HG03342 (cell line): Measurements from ENCODE around the gene MCC.
A peak's percentile ranks its signal among the peaks of the same experiment; 100 is the strongest.

Experiments used
- ATAC-seq: cut with Tn5 transposase; IDR thresholded peaks from one replicate; pipeline ENCODE4 v1.9.1; 2021; ENCODE audit warnings: mild to moderate bottlenecking, moderate library complexity; ENCODE audit not compliant: unreplicated experiment

The MCC gene

DNA sequence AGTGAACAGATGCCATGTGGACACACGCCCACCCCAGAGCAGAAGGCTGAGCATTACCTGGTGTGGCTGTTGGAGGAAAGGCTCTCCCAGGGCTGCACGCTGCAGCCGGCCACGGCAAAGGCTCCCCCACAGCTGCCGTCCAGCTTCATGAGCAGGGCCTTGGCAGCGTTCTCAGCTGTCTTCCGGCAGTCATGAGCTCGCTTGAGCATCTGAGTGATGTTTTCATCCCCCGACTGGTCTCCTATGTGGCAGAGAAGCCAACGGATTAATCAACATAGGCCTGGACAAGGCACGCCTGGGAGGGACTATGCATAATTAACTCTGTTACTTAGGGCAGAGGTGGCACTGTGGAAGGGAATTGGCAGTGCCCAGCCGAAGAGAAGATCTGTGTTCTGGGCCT, 424.3 kb downstream of the MCC start:
- ATAC-seq, result no peak

DNA sequence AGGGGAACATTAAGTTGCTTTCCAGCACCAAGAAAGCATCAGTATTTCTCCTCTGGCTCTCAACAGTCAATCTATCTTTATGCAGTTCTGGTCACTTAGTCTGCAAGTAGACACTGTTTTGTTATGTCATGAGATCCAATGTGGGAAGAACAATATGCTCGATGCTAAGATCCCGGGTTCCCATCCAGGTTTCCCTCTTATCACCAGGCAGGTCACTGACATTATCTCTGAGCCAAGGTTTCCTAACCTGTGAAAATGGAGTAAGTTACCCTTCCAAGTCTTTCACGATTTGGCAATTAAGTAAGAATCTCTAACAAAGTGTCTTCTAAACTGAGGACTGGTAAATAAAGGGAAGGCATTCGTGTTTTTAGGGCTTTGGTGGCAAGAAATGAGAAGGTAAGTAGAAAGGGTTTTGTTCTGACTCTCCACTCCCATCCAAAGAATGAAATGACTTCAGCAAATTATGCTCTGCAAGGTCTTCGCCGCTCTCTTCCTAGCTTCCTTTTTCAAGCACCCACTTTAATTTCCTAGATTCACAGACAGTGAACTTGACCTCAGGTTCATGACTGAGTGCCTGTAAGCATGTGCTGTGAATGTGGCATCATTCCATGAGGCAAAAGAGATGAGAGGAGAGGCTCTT, 425.3 kb downstream of the MCC start:
- no peak for ATAC-seq

DNA sequence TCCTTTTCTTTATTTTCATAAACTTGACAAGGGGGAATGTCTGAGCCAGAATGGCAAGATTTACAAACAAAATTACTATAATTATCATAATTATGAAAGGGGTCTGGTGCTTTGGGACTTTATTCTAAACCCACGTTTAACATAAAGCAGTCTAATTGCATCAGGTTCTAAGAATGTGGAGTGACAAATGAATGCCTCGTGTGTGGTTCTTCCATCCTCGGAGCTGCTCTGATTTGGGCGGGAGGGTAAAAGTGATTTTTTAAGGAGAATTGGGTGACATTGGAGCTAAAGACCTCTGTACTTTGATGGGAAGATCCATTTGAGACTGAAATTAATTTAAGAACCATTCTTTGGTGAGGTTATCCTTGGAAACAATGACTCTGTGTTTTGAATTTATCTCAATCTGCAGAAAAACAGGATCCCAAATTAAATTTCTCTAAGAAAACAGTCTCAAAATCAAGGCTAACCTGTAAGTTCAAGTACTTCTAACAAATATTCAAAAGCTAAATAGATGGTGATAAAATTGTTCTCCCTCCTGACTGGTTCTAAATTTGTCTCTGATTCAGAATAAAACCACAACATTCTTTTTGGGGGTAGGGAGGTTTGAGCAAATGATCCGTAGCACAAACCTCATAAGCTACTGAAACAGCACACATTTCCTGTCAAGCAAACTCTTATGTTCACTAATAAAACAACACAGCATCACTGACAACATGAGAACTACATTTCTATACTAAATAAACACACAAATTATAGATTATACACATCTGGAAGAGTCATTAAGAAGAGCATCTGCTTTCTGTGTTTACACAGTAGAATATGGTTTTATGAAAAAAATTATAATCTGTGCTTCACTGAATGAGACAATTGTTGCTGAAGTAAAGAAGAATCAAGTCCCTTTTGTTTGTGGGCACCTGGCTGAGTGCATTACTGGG, 426.1 kb downstream of the MCC start:
- ATAC-seq, result no peak

DNA sequence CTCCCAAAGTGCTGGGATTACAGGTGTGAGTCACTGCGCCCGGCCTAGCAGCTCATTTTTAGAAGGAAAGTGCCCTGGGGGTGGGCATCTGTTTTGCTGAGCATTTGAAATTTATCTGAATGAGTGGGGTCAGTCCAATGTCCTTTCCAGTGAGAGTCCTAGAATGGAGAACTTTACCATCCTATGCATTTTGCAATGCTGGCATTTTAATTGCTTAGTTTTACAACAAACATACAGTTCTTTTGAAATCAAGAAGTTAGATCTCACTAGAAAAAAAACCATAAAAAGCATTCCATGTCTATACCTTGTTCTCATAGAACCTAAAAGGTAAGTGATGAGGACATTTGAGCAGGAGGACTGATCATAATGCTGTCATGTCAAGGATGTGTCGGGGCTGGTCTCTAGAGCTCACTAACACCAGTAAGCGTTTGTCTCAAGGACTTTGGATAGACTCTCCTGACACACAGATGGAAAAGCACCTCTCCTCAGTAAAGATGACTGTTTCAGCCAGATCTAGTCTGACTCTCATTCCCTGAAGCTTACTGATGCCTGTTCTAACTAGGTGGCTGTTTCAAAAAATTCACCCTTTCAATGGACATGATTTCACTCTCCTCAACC, 427.7 kb downstream of the MCC start:
- ATAC-seq, result no peak

DNA sequence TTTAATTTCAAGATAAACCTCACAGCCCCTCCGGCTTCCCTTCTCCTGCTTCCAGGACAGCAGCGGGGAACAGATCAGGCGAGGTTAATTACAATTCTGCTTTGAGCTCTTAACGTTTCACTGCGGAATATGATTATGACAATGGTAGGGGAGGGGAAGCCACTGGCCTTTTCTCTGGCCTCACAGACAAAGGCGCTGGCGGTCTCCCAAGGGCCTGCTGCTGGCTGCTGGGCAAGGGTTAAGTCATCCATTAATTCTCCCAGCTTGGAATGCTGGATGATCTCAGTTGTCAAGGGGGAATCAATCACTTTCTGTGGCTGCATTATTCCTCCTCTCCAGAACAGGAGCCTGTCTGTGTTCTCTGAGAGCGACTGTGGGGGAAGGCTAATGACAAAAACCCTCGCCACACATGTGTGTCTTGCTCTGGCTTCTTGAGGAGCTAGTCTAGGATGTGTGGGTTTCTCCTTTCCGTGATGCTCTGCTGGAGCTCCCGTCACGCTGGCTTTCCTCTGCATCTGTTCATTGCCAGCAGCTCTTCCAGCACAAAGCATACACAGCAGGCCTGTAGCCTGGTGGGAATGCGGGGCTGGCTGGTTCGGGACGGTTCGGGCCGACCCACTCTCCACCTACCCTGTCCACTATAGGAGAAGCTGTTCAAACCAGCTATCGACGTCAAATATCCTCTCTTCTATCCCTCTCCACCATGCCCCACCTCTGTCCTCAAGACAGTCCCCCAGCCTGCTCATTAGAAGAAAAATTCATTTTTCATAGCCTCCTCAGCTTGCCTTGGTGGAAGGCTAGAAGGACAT, 428.8 kb downstream of the MCC start:
- ATAC-seq, result no peak

DNA sequence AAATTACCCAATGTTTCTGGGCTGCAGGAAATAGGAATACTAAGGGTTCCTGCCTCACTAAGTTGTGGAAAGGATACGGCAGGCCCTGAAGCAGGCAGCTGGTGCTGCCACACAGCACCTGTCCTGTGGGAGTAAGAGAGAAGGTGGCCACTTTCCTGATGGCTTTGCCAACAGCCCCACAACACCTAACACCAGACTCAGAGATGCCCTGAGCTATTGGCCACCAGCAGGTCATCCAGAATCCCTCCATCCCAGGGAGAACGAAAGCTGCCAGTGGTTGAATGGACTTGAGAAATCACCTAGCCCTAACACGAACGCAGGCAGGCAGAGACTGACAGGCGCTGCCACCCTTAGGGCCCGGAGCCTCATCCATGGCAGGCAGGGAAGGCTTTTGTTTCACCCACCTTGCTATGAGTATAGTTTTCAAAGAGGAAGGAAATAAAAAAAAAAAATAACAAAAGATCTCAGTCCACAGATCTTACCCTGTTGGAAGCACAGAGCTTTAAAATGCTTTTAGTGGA, 429.5 kb downstream of the MCC start:
- no peak for ATAC-seq

DNA sequence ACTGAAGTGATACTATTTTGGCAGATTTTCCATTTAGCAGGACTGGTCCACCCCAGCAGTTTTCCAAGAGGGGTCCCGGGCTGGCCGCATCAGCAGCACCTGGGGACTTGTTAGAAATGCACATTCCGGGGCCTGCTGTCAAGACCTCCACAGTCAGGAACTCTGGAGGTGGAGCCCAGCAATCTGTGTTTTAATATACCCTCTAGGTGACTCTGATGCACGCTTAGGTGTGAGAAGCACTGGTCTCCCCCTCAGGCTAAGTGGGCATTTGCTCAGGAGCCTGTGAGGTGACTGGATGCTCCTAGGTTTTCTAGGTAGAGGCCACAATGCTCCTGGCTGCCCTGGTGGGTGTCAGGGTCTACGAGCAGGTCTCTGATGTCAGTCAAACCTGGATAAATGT, 430.0 kb downstream of the MCC start:
- ATAC-seq, result no peak

DNA sequence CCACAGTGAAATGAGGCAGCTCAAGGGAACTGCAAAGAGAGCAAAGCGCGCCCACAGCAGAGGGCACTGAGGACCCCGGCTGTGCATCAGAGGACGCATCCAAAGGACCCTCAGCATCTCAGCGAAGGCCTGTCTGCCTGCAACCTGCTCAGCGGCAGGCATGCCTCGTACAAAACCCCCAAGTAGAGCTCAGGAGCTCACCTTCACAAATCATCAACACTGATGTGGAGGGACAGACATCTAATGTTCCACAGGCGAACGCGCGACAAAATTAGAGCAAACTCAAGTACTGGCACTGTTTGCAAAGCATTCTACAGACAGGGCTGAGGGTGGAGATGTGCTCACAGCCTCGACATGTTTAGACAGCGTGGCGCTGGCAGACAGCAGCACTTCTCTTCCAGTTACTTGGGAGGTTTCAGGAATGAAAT, 430.7 kb downstream of the MCC start:
- no peak for ATAC-seq

DNA sequence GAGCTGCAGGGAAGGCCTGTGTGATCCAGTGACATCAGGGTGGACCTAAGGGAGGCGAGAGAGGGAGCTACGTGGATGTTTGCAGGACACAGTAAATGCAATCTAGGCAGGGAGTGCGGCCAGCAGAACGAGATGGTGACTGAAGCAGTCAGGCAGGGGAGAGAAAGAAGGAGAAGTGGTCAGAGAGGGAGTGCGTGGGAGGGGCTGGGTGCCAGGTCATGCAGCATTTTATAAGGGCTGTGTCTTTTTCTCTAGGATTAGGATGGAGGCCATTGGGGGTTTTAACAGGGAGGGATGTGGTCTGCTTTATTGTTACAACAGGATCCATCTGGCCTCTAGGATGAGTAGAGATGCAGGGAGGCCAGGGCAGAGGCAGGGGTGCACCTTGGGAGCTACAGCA, 431.3 kb downstream of the MCC start:
- no peak for ATAC-seq

DNA sequence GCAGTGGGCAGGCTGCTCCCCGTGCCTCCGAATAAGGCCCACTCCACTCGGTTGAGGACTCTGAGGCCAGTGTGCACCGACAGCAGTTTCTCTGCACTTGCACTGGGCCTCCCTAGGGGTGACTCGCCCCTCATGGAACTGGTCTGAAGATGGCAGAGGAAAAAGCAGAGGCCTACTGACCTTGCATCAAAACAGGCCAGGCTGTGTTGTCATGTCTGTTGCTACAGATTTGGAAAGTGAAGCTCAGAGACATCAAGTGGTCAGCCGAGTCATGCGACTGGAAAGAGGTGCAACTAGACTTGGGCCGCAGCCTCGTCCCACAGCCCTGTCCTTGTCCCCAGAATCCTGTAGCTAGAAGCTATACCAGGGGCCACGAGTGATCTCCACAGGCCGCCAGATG, 433.4 kb downstream of the MCC start:
- no peak for ATAC-seq

DNA sequence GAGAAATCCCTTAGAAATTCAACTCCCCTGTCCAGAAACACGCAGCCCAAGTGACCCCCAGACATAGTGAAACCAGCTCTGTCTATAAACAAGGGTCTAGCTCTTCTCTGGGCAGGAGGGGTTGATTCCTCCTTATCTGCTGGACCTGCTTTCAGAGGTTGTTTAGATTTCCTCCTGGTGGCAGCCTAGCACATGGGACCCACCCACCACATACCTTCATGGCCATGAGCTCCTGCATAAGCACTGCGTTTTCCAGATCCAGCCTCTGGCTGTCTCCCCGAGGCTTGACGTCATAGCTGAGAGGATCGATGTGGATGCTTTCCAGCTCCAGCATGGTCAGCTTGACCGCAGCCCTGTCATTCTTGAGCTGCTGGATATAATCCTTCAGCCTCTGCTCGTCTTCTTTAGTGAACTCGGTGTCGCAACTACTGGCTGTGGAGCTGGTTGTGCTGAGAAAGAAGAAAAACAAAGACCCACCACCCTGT, 434.7 kb downstream of the MCC start:
- ATAC-seq, result no peak

DNA sequence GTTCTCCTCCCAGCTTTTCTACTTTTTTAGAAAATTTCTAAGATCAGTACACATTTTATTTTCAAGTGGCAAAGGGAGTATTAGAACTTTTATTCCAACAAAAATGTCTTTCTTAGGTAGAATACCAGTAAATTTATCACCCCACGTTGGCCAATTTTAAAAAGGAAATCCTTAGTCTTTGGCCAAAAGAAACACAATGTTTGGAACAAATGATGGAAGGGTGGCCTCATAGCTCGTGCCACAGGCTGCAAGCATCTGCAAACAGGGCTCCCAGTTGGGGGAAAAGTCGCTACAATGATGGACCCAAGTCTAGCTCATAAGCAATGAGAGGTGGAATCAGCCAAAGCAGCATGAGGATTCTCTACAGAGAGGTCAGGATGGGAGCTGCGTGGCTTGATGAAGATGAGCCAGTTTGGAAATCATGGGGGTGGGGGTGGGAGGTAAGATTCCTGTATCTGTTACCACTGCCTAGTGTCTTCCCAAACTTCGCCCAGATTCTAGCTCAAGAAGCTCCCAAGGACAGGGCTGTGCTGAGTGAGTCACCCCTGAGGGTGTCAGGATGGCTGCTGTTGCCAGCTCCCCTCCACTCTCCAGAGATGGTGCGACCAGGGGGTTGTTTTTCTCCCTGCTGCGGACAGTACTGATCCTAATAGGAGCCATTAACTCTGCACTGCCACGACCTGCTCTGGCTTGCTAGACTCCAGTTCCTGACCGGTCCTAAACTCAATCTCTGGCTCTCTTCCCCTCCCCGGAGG, 436.0 kb downstream of the MCC start:
- no peak for ATAC-seq

DNA sequence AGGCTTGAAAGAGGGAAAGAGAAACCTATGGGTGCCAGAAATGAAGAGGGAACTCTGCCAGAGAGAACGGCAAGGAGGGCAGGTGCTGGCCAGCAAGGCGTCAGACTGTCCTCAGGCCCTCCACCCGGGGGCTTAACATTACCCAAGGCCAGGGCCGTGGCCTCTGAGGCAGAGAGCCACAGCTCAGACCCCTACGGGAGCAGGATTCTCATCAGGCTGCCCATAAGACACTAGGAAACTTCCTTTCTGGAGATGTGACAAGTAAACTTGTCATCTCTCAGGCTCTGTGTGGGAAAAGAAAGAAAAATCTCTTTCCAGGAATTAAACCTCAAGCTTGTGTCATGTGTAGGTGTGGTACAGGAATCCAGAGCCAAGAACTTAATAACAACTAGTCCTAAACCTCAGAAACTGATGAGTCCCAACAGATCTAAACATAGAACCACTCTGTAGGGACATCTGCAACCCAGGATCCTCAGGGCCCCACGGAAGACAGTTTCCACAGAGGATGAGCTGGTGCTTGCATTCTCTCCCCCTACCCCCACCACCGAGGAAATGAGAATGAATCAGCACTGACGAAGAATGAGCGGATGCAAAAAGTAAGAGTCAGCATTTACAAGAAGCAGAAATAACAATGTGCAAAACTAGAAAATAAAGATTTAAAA, 437.4 kb downstream of the MCC start:
- no peak for ATAC-seq

DNA sequence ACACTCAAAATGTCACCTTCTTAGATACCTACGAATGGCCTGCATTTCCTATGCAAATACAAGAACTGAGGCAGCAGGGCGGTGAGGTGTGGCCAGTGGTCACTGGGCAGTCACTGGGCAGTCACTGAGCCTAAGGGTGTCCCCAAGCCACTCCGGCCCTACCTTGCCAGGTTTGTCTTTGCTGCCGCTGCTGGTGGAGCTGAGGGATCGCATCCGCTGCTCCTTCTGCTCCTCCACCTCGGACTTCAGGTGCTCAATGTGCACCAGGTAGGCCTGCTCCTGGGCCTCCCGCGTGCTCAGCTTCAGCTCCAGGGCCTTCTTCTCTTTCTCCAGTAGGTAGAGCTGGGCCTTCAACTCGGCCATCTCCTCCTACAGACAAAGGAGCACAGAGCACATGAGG, 439.3 kb downstream of the MCC start:
- no peak for ATAC-seq

DNA sequence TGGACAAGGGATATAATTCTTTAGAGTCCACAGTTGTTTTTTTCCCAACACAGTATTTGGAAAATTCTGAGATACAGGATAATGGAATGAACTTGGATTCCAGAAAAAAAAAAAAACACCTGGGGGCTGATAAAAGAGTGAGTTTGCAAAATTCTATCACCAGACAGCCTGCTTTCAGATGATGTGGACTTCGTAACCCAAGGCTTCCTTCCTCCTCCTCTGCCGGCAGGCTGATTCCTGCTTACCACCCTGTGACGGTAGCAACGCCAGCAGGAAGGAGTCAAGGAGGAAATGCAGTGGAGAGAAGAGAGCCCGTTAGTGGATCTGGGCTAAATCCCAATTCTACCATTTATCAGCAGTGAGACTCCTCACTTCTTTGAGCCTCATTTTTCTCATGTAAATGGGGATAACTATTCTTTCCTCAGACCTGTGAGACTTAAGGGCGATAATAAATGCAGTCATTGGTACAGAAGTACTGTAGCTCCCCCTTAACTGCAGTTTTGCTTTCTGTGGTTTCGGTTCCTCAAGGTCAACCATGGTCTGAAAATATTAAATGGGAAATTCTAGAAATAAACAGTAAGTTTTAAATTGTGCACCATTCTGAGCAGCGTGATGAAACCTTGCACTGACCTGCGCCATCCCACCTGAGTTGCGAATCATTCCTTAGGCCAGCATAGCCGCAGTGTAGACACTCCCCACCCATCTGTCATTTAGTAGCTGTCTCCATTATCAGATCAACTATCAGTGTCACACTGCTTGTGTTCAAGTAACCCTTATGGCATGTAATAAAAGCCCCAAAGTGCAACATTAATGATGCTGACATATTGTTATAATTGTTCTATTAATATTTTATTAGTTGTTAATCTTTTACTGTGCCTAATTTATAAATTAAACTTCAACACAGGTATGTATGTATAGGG, 440.3 kb downstream of the MCC start:
- peak; percentile 83 for ATAC-seq

DNA sequence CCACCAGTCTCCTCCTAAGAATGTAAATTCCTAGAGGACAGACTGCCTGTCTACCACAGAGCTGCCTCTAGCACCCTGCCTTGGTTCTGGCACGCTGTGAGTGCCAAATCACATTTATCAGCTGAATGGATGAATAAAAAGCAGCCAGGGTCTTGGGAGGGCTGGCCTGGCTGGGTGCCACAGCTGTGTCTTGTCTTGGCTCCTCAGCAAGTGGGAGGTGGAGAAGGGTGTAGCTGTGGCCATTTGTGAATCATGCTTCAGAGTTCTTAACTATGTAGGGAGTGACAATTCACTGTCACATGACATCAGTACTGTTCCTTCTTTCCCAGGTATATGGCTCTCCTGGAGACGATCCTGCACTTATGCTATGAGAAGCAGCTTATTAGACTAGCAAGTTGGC, 441.0 kb downstream of the MCC start:
- ATAC-seq, result no peak

DNA sequence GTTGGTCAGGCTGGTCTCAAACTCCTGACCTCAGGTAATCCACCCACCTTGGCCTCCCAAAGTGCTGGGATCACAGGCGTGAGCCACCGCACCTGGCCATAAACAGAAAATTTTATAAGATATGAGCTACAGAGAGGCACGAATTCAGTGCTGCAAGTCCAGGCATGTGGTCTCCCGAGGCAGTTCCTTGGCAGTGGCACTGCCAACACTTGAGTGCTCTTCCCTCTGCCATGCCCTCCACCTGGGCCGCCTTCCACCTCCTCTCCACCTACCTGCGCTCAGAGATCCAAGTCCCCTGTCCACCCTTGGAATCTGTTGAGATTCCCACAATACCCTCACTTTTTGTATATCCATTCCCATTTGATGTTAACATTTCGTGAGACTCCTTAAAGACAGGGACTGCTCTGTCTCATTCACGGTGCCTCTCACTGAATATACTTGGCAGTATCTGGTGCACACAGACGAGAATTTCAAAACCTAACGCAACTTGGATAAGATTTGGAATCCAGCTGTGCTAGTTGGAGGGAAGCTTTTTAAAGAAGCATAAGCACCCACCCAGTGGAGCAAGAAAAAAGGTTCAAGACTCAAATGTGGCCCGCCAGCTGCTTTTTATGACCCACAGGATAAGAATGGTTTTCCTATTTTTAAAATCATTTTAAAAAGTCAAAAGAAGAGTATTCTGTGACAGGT, 443.3 kb downstream of the MCC start:
- no peak for ATAC-seq

DNA sequence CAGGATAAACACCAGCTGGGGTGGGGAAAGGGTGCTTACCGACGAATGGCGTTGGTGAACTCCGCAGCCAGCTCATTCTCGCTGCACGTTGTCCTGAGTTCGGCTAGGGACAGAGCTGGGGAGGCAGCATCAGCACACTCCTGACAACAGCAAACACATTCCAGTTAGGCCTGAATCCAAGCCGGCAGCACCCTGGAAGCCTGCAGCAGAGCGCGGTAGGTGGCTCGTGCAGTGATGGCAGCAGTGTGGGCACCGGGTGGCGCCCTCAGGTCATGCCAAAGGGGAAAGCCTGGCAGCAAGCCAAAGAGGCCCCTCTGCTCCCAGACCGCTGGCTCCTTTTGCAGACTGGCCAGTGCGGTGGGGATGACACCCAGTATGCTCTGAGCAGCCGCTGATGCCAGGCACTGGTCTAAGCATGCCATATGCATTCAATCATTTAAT, 444.7 kb downstream of the MCC start:
- no peak for ATAC-seq
